Mesodermal cell (in vitro differentiated cells): Measurements from ENCODE around the gene ZNF543.

ENCODE experiments used
- H3K27ac ChIP-seq: 2 replicates; pipeline ENCODE4 v1.7.0; 2013; ENCODE audit warnings: mild to moderate bottlenecking, low read depth, low read length, moderate library complexity; ENCODE audit not compliant: severe bottlenecking
- H3K36me3 ChIP-seq: 2 replicates; pipeline ENCODE4 v1.7.1; 2013; ENCODE audit warnings: mild to moderate bottlenecking, low read length, moderate library complexity; ENCODE audit not compliant: control insufficient read depth, insufficient read depth
- H3K4me1 ChIP-seq: one replicate; pipeline ENCODE4 v1.7.1; 2013; ENCODE audit warnings: mild to moderate bottlenecking, low read length; ENCODE audit not compliant: insufficient read depth, control insufficient read depth, poor library complexity, severe bottlenecking
- H3K4me3 ChIP-seq: 2 replicates; pipeline ENCODE4 v1.7.0; 2013; ENCODE audit warnings: low read length, control low read depth, mild to moderate bottlenecking; ENCODE audit not compliant: insufficient read depth, poor library complexity, severe bottlenecking; ENCODE audit errors: extremely low read depth
- H3K9me3 ChIP-seq: 2 replicates; pipeline ENCODE4 v1.7.1; 2013; ENCODE audit warnings: mild to moderate bottlenecking, low read length, moderate library complexity; ENCODE audit not compliant: control insufficient read depth
- WGBS, 2 experiments: methylation state at CpG; one replicate each; pipeline ENCODE4 v1.1.5; 2013; ENCODE audit warnings: missing lambda C conversion rate in 2 of 2; ENCODE audit not compliant: insufficient coverage in 2 of 2; 5-methylcytosine and 5-hydroxymethylcytosine counted together

The ZNF543 gene

GRCh38 chr19:57319869-57320179 is 448 bp upstream of the ZNF543 start:
- Histone ChIP-seq H3K36me3 (peaks cover 15% of the 10 kb centered on the region), H3K4me1 (peaks cover 13% of the 10 kb centered on the region), H3K4me3 (peak overlapping the region; percentile 98), H3K27ac (peak overlapping the region; percentile 68), H3K9me3 (no peaks in the 10 kb centered on the region)
- 0% methylated on average over 1 of the region's 1 CpG; no CpG with 5 or more reads in 1 of the 2 experiments for WGBS, 2 experiments

- Histone ChIP-seq H3K4me1 (peaks cover 13% of the 10 kb centered on the region), H3K27ac (no peak overlapping the region), H3K36me3 (peaks cover 28% of the 10 kb centered on the region), H3K4me3 (peak overlapping the region; percentile 98), H3K9me3 (no peaks in the 10 kb centered on the region)
- 55 to 63% methylated on average over 8 of the region's 8 CpGs for WGBS, 2 experiments
Observed at GRCh38 chr19:57321116-57321515, 844 bp downstream of the ZNF543 start.

GRCh38 chr19:57321751-57322150 is 1.5 kb downstream of the ZNF543 start:
- H3K27ac ChIP-seq, result no peak overlapping the region
- H3K4me1 ChIP-seq, result peaks cover 13% of the 10 kb centered on the region
- peaks cover 34% of the 10 kb centered on the region for H3K36me3 ChIP-seq
- H3K4me3 ChIP-seq, result peak overlapping the region; percentile 98
- 85 to 100% methylated on average over 1 to 3 of the region's 3 CpGs for WGBS, 2 experiments
- H3K9me3 ChIP-seq, result no peaks in the 10 kb centered on the region

GRCh38 chr19:57324992-57325391 is 4.7 kb downstream of the ZNF543 start:
- Histone ChIP-seq H3K9me3 (no peaks in the 10 kb centered on the region), H3K36me3 (peaks cover 65% of the 10 kb centered on the region), H3K27ac (no peak overlapping the region), H3K4me1 (peaks cover 9% of the 10 kb centered on the region), H3K4me3 (no peak overlapping the region)

- Histone ChIP-seq H3K27ac (no peak overlapping the region), H3K36me3 (peaks cover 77% of the 10 kb centered on the region), H3K4me3 (no peak overlapping the region), H3K4me1 (no peaks in the 10 kb centered on the region), H3K9me3 (no peaks in the 10 kb centered on the region)
- WGBS, 2 experiments, result 98 to 100% methylated on average over 6 to 8 of the region's 8 CpGs
Observed at GRCh38 chr19:57327993-57328392, 7.7 kb downstream of the ZNF543 start.

GRCh38 chr19:57334191-57334590 is 13.9 kb downstream of the ZNF543 start:
- no peaks in the 10 kb centered on the region for H3K4me1 ChIP-seq
- H3K4me3 ChIP-seq, result no peak overlapping the region
- WGBS, 2 experiments, result 91 to 94% methylated on average over 4 of the region's 4 CpGs
- no peak overlapping the region for H3K27ac ChIP-seq
- H3K9me3 ChIP-seq, result no peaks in the 10 kb centered on the region
- H3K36me3 ChIP-seq, result peaks cover 19% of the 10 kb centered on the region

GRCh38 chr19:57338877-57339276 is 18.6 kb downstream of the ZNF543 start:
- H3K4me3 ChIP-seq, result no peak overlapping the region

GRCh38 chr19:57342582-57342981 is 22.3 kb downstream of the ZNF543 start:
- H3K36me3 ChIP-seq, result no peaks in the 10 kb centered on the region
- no peak overlapping the region for H3K27ac ChIP-seq
- H3K4me3 ChIP-seq, result no peak overlapping the region
- WGBS, 2 experiments, result 77 to 78% methylated on average over 3 to 5 of the region's 6 CpGs
- no peaks in the 10 kb centered on the region for H3K9me3 ChIP-seq
- H3K4me1 ChIP-seq, result no peaks in the 10 kb centered on the region

More at GRCh38 chr19:57338877-57339276, 18.6 kb downstream of the ZNF543 start:
- Histone ChIP-seq H3K4me1 (no peaks in the 10 kb centered on the region), H3K36me3 (no peaks in the 10 kb centered on the region), H3K27ac (no peak overlapping the region), H3K9me3 (no peaks in the 10 kb centered on the region)
- WGBS, 2 experiments, result 71 to 82% methylated on average over 1 to 2 of the region's 3 CpGs

GRCh38 chr19:57348136-57348535 is 27.9 kb downstream of the ZNF543 start:
- peaks cover 8% of the 10 kb centered on the region for H3K36me3 ChIP-seq
- no peaks in the 10 kb centered on the region for H3K4me1 ChIP-seq
- no peak overlapping the region for H3K4me3 ChIP-seq
- H3K27ac ChIP-seq, result no peak overlapping the region
- WGBS, 2 experiments, result no CpG with 5 or more reads among the region's 3 CpGs
- no peaks in the 10 kb centered on the region for H3K9me3 ChIP-seq

- Histone ChIP-seq H3K27ac (peak within 1 kb of the TSS; percentile 71), H3K9me3 (no peaks in the 10 kb centered on the region), H3K4me1 (no peaks in the 10 kb centered on the region), H3K36me3 (peaks cover 37% of the 10 kb centered on the region), H3K4me3 (peak within 1 kb of the TSS; percentile 97)
- 1% methylated on average over 39 to 56 of the region's 57 CpGs for WGBS, 2 experiments
Observed at GRCh38 chr19:57350877-57351805, 30.9 kb downstream of the ZNF543 start, which contains the start of gene ZNF304. ZNF304 (plus strand) TSS chr19:57351271; CDS start chr19:57351665, 394 bp downstream.

GRCh38 chr19:57351867-57352266 is 31.6 kb downstream of the ZNF543 start:
- H3K4me1 ChIP-seq, result no peaks in the 10 kb centered on the region
- H3K27ac ChIP-seq, result peak overlapping the region; percentile 71
- H3K4me3 ChIP-seq, result peak overlapping the region; percentile 97
- 24 to 36% methylated on average over 6 to 7 of the region's 7 CpGs for WGBS, 2 experiments
- H3K9me3 ChIP-seq, result no peaks in the 10 kb centered on the region
- H3K36me3 ChIP-seq, result peaks cover 44% of the 10 kb centered on the region
